ENCODE results near the gene PLEKHH3. TPM values are rescaled to one million over a fixed set of nuclear protein-coding genes. Genes with fewer than 3 reads are reported as not detected.

PLEKHH3 gene
- total RNA-seq, 4 donors from 2014 or later = 38.7 to 58.4 (median 45.3) TPM

DNA sequence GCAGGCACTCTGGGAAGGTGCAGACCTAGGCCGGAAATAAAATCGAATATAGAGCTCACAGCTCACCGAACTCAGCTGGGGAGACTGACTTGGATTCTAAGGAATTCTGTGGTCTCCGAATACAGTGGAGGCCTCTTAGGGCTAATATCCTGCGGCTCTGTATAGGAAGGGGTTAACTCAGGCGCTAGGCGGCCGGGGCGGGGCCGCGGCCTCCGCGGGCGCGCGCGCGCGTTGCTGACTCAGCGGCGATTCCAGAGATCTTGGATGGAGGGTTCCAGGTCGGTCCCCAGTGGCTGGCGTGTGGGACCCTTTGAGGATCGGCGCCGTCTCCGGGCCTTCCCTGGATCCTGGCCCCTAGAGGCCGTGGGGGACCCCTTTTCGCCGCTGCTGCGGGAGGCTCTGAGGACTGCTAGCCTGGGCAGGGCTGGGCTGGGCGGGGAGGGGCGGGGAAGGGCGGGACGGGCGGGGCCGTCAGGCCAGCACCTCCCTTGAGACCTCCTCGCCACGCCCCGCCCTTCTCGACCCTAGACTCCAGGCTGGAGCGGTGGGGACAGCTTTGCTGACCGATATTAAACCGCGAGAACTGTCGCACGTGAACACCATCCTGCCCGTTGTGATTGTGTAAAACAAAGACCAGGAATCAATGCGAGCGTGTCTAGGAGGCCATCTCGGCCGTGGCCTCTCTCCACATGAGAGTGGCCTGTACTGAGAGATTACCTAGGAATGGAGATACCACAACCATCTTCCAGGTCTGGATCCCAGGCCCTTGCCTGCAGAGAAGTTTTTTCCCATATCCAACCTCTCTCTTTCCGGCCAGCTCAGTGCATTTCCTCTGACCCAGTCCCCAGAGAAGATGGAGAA is 1.4 kb upstream of the PLEKHH3 start:
- TF ChIP-seq, protein P1, sequence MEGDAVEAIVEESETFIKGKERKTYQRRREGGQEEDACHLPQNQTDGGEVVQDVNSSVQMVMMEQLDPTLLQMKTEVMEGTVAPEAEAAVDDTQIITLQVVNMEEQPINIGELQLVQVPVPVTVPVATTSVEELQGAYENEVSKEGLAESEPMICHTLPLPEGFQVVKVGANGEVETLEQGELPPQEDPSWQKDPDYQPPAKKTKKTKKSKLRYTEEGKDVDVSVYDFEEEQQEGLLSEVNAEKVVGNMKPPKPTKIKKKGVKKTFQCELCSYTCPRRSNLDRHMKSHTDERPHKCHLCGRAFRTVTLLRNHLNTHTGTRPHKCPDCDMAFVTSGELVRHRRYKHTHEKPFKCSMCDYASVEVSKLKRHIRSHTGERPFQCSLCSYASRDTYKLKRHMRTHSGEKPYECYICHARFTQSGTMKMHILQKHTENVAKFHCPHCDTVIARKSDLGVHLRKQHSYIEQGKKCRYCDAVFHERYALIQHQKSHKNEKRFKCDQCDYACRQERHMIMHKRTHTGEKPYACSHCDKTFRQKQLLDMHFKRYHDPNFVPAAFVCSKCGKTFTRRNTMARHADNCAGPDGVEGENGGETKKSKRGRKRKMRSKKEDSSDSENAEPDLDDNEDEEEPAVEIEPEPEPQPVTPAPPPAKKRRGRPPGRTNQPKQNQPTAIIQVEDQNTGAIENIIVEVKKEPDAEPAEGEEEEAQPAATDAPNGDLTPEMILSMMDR (IDR thresholded peaks at IDR 0.05) = no peak
- TF ChIP-seq EP300 (IDR thresholded peaks at IDR 0.05) (no peak), POLR2A (IDR thresholded peaks at IDR 0.05) (no peak), POLR2AphosphoS5 (IDR thresholded peaks at IDR 0.05) (no peak)
- 2% methylated on average over 9 of the region's 53 CpGs for WGBS
- peak; percentile 94 to 96 for DNase-seq (ENCODE audit: low spot score in 2 of 2)
- Histone ChIP-seq H3K9me3 (no peaks in the 10 kb centered on the region), H3K27ac (peak overlapping the region; percentile 96), H3K4me1 (peaks cover 79% of the 10 kb centered on the region), H3K27me3 (no peaks in the 10 kb centered on the region), H3K36me3 (peaks cover 2% of the 10 kb centered on the region), H3K4me3 (peak overlapping the region; percentile 84)

DNA sequence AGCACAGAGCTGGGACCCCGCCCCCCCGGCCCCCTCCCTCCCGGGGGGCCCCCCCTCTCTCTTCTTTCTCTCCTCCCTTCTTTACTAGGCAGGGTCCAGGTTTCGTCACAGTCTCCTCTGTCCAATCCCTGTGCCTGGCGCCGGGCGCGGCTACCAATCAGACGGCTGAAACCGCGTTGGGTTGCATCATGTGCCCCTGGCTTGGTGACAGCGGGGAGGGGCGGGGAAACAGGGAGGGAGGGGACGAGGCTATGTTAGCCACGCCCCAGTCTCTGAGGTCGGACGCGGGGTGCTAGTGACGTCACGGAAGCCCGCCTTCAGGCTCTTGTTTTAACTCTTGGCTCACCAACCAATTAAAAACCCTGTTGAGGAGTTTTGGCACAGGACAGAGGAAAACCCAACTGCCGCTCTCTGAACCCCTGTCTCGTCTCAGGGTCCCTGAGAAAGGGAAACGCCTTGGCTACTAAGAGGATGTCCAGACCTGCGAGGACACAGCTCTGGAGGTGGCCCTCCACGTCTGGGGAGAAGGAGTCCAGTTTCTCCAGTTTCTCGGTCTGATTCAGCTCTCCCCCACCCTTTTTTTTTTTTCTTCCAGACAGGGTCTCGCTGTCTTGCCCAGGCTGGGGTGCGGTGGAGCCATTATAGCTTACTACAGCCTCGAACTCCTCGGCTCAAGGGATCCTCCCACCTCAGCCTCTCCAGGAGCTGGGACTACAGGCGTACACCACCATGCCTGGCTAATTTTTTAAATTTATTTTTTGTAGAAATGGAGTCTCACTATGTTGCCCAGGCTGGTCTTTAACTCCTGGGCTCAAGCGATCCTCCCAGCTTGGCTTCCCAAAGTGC is 441 bp upstream of the PLEKHH3 start:
- WGBS = 3% methylated on average over 12 of the region's 33 CpGs
- Histone ChIP-seq H3K4me1 (peaks cover 79% of the 10 kb centered on the region), H3K36me3 (peaks cover 6% of the 10 kb centered on the region), H3K27ac (peak overlapping the region; percentile 96), H3K4me3 (peak overlapping the region; percentile 84), H3K27me3 (no peaks in the 10 kb centered on the region), H3K9me3 (no peaks in the 10 kb centered on the region)
- no peak for TF ChIP-seq POLR2A (IDR thresholded peaks at IDR 0.05)
- peak in 1 of 3 donors; percentile 78 for TF ChIP-seq POLR2AphosphoS5 (IDR thresholded peaks at IDR 0.05)
- peak; percentile 100 for DNase-seq (ENCODE audit: low spot score in 2 of 2)

DNA sequence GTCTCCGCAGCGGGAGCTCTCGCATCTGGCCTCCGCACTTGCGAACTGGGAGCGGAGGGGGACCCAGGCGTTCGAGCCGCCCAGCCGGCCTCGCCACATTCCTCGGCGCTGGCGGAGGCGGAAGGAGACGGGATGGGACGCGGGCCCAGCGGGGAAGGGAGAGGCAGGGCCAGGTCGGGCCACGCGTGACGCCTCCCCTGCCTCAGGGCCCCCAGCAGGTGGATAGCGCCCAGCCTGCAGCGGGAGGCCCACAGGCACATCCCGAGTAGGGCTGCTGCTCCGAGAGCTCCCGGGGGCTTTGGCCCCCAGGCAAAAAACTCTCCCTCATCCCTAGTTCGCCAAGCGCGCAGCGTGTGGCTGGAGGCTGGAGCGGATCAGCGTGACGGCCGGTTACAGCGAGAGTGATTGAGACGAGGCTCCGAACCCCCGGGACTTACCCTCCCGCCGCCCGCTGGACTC is 800 bp downstream of the PLEKHH3 start:
- peak overlapping the region; percentile 84 for H3K4me3 ChIP-seq
- H3K36me3 ChIP-seq = peaks cover 19% of the 10 kb centered on the region
- H3K4me1 ChIP-seq = peaks cover 83% of the 10 kb centered on the region
- no peaks in the 10 kb centered on the region for H3K9me3 ChIP-seq
- TF ChIP-seq POLR2AphosphoS5 (IDR thresholded peaks at IDR 0.05) (peak in 2 of 3 donors; percentile 22 to 46), EP300 (IDR thresholded peaks at IDR 0.05) (no peak)
- 0% methylated on average over 31 of the region's 43 CpGs for WGBS
- H3K27me3 ChIP-seq = no peaks in the 10 kb centered on the region
- DNase-seq (ENCODE audit: low spot score in 2 of 2) = peak in 1 of 2 donors; percentile 87
- peak overlapping the region; percentile 96 for H3K27ac ChIP-seq

DNA sequence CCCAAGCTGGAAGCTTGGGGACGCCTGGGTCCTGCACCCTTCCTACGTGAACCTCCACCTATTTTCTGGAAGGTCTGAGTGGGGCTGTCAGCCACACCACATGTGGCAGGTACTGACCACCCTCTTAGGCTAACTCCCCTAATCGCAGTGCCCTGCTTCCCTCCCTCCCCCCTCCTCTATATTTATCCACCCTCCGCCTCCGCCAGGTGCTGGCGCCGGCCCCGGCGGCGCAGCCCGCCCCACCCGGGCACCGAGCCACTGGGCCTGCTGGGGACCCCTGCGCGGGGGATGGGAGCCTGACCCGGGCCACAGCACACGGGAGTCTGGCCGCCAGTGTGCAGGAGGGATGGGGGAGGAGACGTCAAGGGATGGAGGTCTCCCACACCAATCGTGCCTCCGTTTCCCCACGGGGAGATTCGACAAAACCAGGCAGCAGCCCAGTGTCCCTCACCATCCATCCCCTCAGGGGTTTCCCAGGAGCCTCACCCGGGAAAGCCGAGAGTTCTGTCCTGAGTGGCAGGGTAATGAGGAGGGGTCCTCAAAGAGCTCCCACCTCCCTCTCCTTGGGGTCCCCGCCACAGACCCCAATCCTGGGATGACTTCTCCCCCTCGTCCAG is 1.3 kb downstream of the PLEKHH3 start:
- DNase-seq (ENCODE audit: low spot score in 2 of 2) = peak in 1 of 2 donors; percentile 71
- H3K4me1 ChIP-seq = peaks cover 85% of the 10 kb centered on the region
- H3K9me3 ChIP-seq = no peaks in the 10 kb centered on the region
- TF ChIP-seq EP300 (IDR thresholded peaks at IDR 0.05) = no peak
- TF ChIP-seq, protein P1 (IDR thresholded peaks at IDR 0.05) = no peak
- no peak for TF ChIP-seq POLR2AphosphoS5 (IDR thresholded peaks at IDR 0.05)
- TF ChIP-seq POLR2A (IDR thresholded peaks at IDR 0.05) = no peak
- WGBS = 8% methylated on average over 4 of the region's 27 CpGs
- H3K36me3 ChIP-seq = peaks cover 24% of the 10 kb centered on the region
- no peaks in the 10 kb centered on the region for H3K27me3 ChIP-seq
- peak overlapping the region; percentile 96 for H3K27ac ChIP-seq
- H3K4me3 ChIP-seq = peak overlapping the region; percentile 84

DNA sequence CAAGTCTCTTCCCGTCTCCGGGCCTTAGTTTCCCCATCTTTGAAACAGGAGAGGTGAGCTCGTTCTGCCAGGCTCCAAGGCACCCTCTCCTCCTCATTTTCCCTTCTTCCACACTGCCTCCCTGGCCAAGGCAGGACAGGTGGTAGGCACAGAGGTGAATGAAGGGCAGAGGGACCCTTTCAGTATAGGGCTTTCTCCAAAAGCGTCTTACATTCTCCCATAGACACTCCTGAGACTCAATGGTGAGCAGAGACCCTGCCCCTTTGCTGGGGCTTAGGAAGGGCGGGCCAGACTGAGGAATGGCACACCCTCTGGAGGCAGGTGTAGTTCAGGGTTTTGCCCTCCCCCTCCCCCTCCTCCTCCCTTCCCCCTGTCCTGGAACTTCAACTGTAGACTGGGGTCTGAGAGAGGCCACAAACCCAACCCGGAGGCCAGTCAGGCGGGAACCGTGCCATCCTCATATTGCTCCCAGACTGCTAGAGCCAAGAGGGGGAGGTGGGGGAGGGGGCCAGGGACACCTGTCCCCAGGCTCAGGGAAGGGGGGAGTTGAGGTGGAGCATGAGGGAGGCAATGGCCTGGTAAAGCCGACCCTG is 1.9 kb downstream of the PLEKHH3 start:
- Histone ChIP-seq H3K9me3 (no peaks in the 10 kb centered on the region), H3K27ac (peak overlapping the region; percentile 96), H3K36me3 (peaks cover 29% of the 10 kb centered on the region), H3K4me1 (peaks cover 83% of the 10 kb centered on the region), H3K27me3 (no peaks in the 10 kb centered on the region), H3K4me3 (peak overlapping the region; percentile 84)
- 20% methylated on average over 9 of the region's 9 CpGs for WGBS
- DNase-seq (ENCODE audit: low spot score in 2 of 2) = peak in 1 of 2 donors; percentile 69
- TF ChIP-seq, protein P1 (IDR thresholded peaks at IDR 0.05) = no peak
- TF ChIP-seq POLR2A (IDR thresholded peaks at IDR 0.05) (no peak), EP300 (IDR thresholded peaks at IDR 0.05) (no peak), POLR2AphosphoS5 (IDR thresholded peaks at IDR 0.05) (no peak)

Measured in suprapubic skin (tissue), 4 donors.